Heart left ventricle (tissue), 13 donors: Measurements from ENCODE around the gene TNNC2.

Source experiments
- POLR2A ChIP-seq, 2 donors: fragments of 450-650 bp; IDR thresholded peaks; one replicate each; pipeline ENCODE4 v1.6.1; 2017; ENCODE audit warnings: antibody characterized with exemption in 2 of 2, mild to moderate bottlenecking in 2 of 2, moderate library complexity in 2 of 2
- TF ChIP-seq, protein P1 (sequence below), 12 donors: fragments of 200-600 bp; sonication (generic) in 4 of 12; IDR thresholded peaks; one replicate each; pipeline versions ENCODE4 v1.5.0 to v1.8.0; 2018 to 2022; ENCODE audit warnings: antibody characterized with exemption in 12 of 12, mild to moderate bottlenecking in 5 of 12
- donor health status: ischemic (EF 13 %, LVEDD 7.1; RV severe dilation, severe dysfunction).
- donor health status: DM: no; HTN: yes; CAD: no.
- donor health status: DM: no; HTN: no; CAD: no.
- donor health status: ischemic (EF 25% LVEDD 6.9; RV normal size, moderate dysfunction).
- donor health status: ischemic (EF 25% LVEDD 5.7; RV mildly dilated, moderate dysfunction).
- donor health status: ischemic (EF 35%, LVEDD 5.7; RV mildly dilated, moderate dysfunction).
- donor health status: nonischemic (EF 11% LVEDD 7.7; RV severe dilation, severe dysfunction).
- donor health status: DM: yes; HTN: yes; CAD: no.
- donor health status: PGD.
- donor health status: ischemic (EF 29% LVEDD 5.4; RV normal size, mild dysfunction).
- donor health status: nonischemic (EF 23%, LVEDD 6.1; RV moderate dilation, normal function).

DNA sequence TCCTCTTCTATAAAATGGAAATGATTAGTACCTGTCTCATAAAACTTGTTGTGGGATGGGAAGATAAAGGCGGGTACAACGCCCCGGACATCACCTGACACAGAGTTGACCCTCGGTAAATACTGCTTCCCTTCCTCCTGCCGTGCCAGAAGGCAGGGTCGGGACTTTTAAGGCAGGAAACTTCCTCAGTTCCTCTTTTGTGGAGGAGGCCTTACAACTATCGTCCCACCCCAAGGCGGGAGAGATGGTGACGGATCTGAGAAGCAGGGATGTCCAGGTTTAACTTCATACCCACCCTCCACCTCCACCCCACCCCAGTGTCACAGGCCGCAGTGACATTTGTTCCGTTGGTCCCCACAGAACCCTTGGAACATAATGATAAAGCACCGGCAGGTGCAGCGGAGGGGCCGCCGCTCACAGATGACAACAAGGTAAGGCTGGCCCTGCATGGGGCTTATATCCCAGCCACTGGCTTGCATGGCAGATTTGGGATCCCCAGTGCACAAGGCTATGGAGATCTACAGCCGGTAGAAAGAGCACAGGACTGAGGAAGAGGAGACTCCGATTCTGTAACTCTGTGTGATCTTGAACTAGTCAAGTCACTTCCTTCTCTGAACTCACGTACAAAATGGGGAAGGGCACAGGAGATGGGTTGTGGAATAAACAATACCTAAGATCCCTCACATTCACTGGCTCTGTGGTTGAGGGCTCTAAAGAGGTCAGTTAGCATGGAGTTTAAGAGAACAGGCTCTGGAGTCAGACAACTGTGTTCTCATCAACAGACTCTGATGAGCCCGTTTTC is 34.6 kb downstream of the TNNC2 start:
- TF ChIP-seq, protein P1, sequence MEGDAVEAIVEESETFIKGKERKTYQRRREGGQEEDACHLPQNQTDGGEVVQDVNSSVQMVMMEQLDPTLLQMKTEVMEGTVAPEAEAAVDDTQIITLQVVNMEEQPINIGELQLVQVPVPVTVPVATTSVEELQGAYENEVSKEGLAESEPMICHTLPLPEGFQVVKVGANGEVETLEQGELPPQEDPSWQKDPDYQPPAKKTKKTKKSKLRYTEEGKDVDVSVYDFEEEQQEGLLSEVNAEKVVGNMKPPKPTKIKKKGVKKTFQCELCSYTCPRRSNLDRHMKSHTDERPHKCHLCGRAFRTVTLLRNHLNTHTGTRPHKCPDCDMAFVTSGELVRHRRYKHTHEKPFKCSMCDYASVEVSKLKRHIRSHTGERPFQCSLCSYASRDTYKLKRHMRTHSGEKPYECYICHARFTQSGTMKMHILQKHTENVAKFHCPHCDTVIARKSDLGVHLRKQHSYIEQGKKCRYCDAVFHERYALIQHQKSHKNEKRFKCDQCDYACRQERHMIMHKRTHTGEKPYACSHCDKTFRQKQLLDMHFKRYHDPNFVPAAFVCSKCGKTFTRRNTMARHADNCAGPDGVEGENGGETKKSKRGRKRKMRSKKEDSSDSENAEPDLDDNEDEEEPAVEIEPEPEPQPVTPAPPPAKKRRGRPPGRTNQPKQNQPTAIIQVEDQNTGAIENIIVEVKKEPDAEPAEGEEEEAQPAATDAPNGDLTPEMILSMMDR (IDR thresholded peaks at IDR 0.05), result no peak
- no peak for TF ChIP-seq POLR2A (IDR thresholded peaks at IDR 0.05)
